GM21576 (cell line): ENCODE data around the gene PPT1.
"Not testable (repeated sequence)": the region's sequence is repeated elsewhere in the genome, so short reads cannot be mapped to it uniquely, and the experiment has no call there.

Experiments used
- ATAC-seq: cut with Tn5 transposase; IDR thresholded peaks from one replicate; pipeline ENCODE4 v1.9.1; 2021; ENCODE audit warnings: mild to moderate bottlenecking, moderate library complexity; ENCODE audit not compliant: unreplicated experiment

PPT1 gene

GRCh38 chr1:40057310-40058030 is 39.6 kb downstream of the PPT1 start:
- ATAC-seq: no peak

GRCh38 chr1:40056519-40057309 is 40.3 kb downstream of the PPT1 start:
- ATAC-seq: no peak

GRCh38 chr1:40053138-40053887 is 43.7 kb downstream of the PPT1 start:
- ATAC-seq: no peak

- ATAC-seq: no peak
These were observed 46.2 kb downstream of the PPT1 start for GRCh38 chr1:40050863-40051262.

- ATAC-seq: no peak
These were observed 47.3 kb downstream of the PPT1 start for GRCh38 chr1:40049725-40050124.

GRCh38 chr1:40047769-40048168 is 49.3 kb downstream of the PPT1 start:
- ATAC-seq: no peak

- ATAC-seq: no peak
These were observed 49.8 kb downstream of the PPT1 start for GRCh38 chr1:40047276-40047675.

GRCh38 chr1:40045766-40046165 is 51.3 kb downstream of the PPT1 start:
- ATAC-seq: no peak

GRCh38 chr1:40045182-40045581 is 51.9 kb downstream of the PPT1 start:
- no peak for ATAC-seq

- ATAC-seq: no peak
These were observed 52.9 kb downstream of the PPT1 start for GRCh38 chr1:40044110-40044509.

GRCh38 chr1:40042341-40042740 is 54.7 kb downstream of the PPT1 start:
- no peak for ATAC-seq

GRCh38 chr1:40041466-40041838 is 55.6 kb downstream of the PPT1 start:
- no peak for ATAC-seq

- peak; percentile 81 for ATAC-seq
These were observed 56.3 kb downstream of the PPT1 start, which contains the start of gene CAP1 for GRCh38 chr1:40040511-40041465. Gene CAP1 (plus strand): TSS chr1:40040729. CDS start chr1:40059347, 18,618 bp downstream.

- ATAC-seq: peak; percentile 49
These were observed 57.1 kb downstream of the PPT1 start for GRCh38 chr1:40039757-40040510.

- ATAC-seq: no peak
These were observed 57.8 kb downstream of the PPT1 start for GRCh38 chr1:40039245-40039756.

GRCh38 chr1:40038697-40039096 is 58.4 kb downstream of the PPT1 start:
- ATAC-seq: no peak

- ATAC-seq: not testable (repeated sequence)
These were observed 59.8 kb downstream of the PPT1 start for GRCh38 chr1:40037254-40037653.

- no peak for ATAC-seq
These were observed 60.5 kb downstream of the PPT1 start for GRCh38 chr1:40036574-40036973.

- ATAC-seq: no peak
These were observed 62.2 kb downstream of the PPT1 start for GRCh38 chr1:40034869-40035268.
